OCI-LY7 (cell line): ENCODE data around the gene FEZ2. TPM values are rescaled to one million over a fixed set of nuclear protein-coding genes. Genes with fewer than 3 reads are reported as not detected.

Experiments used
- BruUV-seq: library from RNA; stranded (reverse); fragments of 400-500 nt; replicated peaks from 2 replicates; lab custom pipeline; 2021; lab: Mats Ljungman, UMichigan
- CTCF ChIA-PET: fragments of 300-600 bp; sonication (Branson Sonifier 250); formaldehyde crosslinking; loops from one replicate; lab custom pipeline; 2022; ENCODE audit warnings: antibody characterized with exemption; ENCODE audit not compliant: unreplicated experiment; lab: Charles Lee
- POLR2A ChIA-PET: fragments of 300-600 bp; sonication (Branson Sonifier 250); formaldehyde crosslinking; loops from one replicate; lab custom pipeline; 2022; ENCODE audit warnings: antibody characterized with exemption; lab: Charles Lee
- DNase-seq: peaks from one replicate; pipeline ENCODE4 v3.0.0-alpha.2; 2015; ENCODE audit warnings: low spot score
- H2AFZ ChIP-seq: fragments of 200-600 bp; sonication (generic), shearing (Covaris generic); 2 replicates; pipeline ENCODE4 v1.6.1; 2014; ENCODE audit warnings: mild to moderate bottlenecking, antibody characterized with exemption, low read length, moderate library complexity
- H3K27ac ChIP-seq: fragments of 200-600 bp; sonication (generic); 2 replicates; pipeline ENCODE4 v1.5.1; 2014; ENCODE audit warnings: mixed run types, low read depth, mild to moderate bottlenecking, moderate library complexity, low read length, inconsistent platforms; ENCODE audit not compliant: poor library complexity, severe bottlenecking
- H3K36me3 ChIP-seq: fragments of 200-600 bp; sonication (generic); 2 replicates; pipeline ENCODE4 v1.6.1; 2014; ENCODE audit warnings: mild to moderate bottlenecking, antibody characterized with exemption, low read length, moderate library complexity, mixed read lengths; ENCODE audit not compliant: insufficient read depth
- H3K4me1 ChIP-seq: fragments of 200-600 bp; sonication (generic); 2 replicates; pipeline ENCODE4 v1.5.1; 2014; ENCODE audit warnings: mild to moderate bottlenecking, low read length; ENCODE audit not compliant: insufficient read depth, poor library complexity, severe bottlenecking
- H3K4me2 ChIP-seq: fragments of 200-600 bp; sonication (generic); 2 replicates; pipeline ENCODE4 v1.6.1; 2014; ENCODE audit warnings: mild to moderate bottlenecking, low read length
- H3K4me3 ChIP-seq: fragments of 200-600 bp; sonication (generic); 2 replicates; pipeline ENCODE4 v1.5.1; 2014; ENCODE audit warnings: mild to moderate bottlenecking, low read depth, low read length; ENCODE audit not compliant: poor library complexity, severe bottlenecking
- H3K79me2 ChIP-seq: fragments of 200-600 bp; sonication (generic); 2 replicates; pipeline ENCODE4 v1.6.1; 2016; ENCODE audit warnings: low read depth, mild to moderate bottlenecking, low read length, moderate library complexity, mixed read lengths; ENCODE audit not compliant: insufficient read depth
- H3K9me2 ChIP-seq: fragments of 200-600 bp; sonication (generic); 2 replicates; pipeline ENCODE4 v1.6.1; 2016; ENCODE audit warnings: mild to moderate bottlenecking, low read length, mixed read lengths; ENCODE audit not compliant: insufficient read depth
- H3K9me3 ChIP-seq: fragments of 200-600 bp; sonication (generic); 2 replicates; pipeline ENCODE4 v1.6.1; 2014; ENCODE audit warnings: mild to moderate bottlenecking, mixed run types, low read length, mixed read lengths
- H4K20me1 ChIP-seq: fragments of 200-600 bp; sonication (generic); 2 replicates; pipeline ENCODE4 v1.6.1; 2014; ENCODE audit warnings: mild to moderate bottlenecking, antibody characterized with exemption, low read length, moderate library complexity, mixed read lengths; ENCODE audit not compliant: insufficient read depth
- CTCF ChIP-seq: fragments of 200-600 bp; sonication (generic); conservative IDR thresholded peaks from 2 replicates; pipeline ENCODE4 v1.5.1; 2014; ENCODE audit warnings: mild to moderate bottlenecking, antibody characterized with exemption, low read length, moderate library complexity, mixed read lengths
- EZH2phosphoT487 ChIP-seq: fragments of 200-600 bp; sonication (generic); IDR thresholded peaks from 2 replicates; pipeline ENCODE4 v1.6.1; 2018; ENCODE audit warnings: low read depth, borderline replicate concordance, mild to moderate bottlenecking, mixed run types, antibody characterized with exemption, low read length, moderate library complexity, mixed read lengths
- intact Hi-C: fragments of 100-400 bp; cut with micrococcal nuclease; formaldehyde crosslinking; loops from one replicate; pipeline ENCODE4 v1.10.0; 2022; ENCODE audit not compliant: unreplicated experiment
- total RNA-seq, 2 experiments: library from RNA; depleted of rRNA in 1 of 2; stranded (reverse); fragments of >200 nt in 1 of 2; shearing (Covaris generic) in 1 of 2; gene quantifications; 2 replicates each; pipeline ENCODE4 v1.2.3, GENCODE V29; 2014 to 2022

Gene FEZ2
- total RNA-seq, 2 experiments from 2014 or later: 17.1 to 23.2 TPM

DNA sequence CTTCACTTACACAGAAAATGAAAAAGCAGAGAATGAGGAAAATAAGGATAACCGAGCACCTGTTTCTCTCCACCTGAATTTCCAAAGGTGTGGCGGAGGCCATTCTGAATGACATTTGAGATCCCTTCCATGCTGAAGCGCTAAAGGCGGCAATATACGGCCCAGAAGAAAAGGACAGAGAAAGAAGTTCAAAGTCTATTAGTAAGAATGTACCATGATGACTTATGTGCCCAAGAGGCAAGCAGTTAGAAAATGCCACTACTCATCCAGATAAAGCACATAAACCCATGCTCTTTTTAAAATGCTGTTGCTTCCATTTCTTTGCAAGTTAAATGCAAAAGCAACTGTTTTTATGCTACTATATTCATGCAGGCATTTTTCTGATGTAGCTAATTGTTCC, 37.2 kb downstream of the FEZ2 start:
- H2AFZ ChIP-seq: no peak overlapping the region
- intact Hi-C loops: no loop called here
- H3K9me2 ChIP-seq: no peaks in the 10 kb centered on the region
- H3K4me1 ChIP-seq: no peaks in the 10 kb centered on the region
- H3K79me2 ChIP-seq: no peaks in the 10 kb centered on the region
- DNase-seq: no peak
- no peaks in the 10 kb centered on the region for H4K20me1 ChIP-seq
- H3K36me3 ChIP-seq: peaks cover 4% of the 10 kb centered on the region; the same call in 1 of the 2 replicates
- ChIA-PET POLR2A (interaction anchor here (1.9 kb wide), 1 partner anchor 9 kb away, joined by 7 read pairs; no protein-coding TSS in a partner anchor), CTCF (no interaction called here)
- H3K9me3 ChIP-seq: no peaks in the 10 kb centered on the region
- BruUV-seq: no TSS peak
- TF ChIP-seq CTCF: no peak
- no peak for TF ChIP-seq EZH2phosphoT487
- no peak overlapping the region for H3K4me3 ChIP-seq
- no peak overlapping the region for H3K27ac ChIP-seq
- no peak overlapping the region for H3K4me2 ChIP-seq

- no peak overlapping the region for H3K4me3 ChIP-seq
- H3K36me3 ChIP-seq: peaks cover 16% of the 10 kb centered on the region
- no peak overlapping the region for H3K4me2 ChIP-seq
- H3K27ac ChIP-seq: no peak overlapping the region
- intact Hi-C loops: no loop called here
- no peaks in the 10 kb centered on the region for H3K79me2 ChIP-seq
- H3K9me2 ChIP-seq: no peaks in the 10 kb centered on the region
- no TSS peak for BruUV-seq
- TF ChIP-seq EZH2phosphoT487 (no peak), CTCF (no peak)
- no peaks in the 10 kb centered on the region for H4K20me1 ChIP-seq
- ChIA-PET POLR2A (interaction anchor here (0.6 to 1.9 kb wide), 2 partner anchors 10 to 469 kb away, joined by 3 to 7 read pairs; no protein-coding TSS in a partner anchor), CTCF (no interaction called here)
- no peak overlapping the region for H2AFZ ChIP-seq
- no peak for DNase-seq
- no peaks in the 10 kb centered on the region for H3K9me3 ChIP-seq
- no peaks in the 10 kb centered on the region for H3K4me1 ChIP-seq
These were observed 38.6 kb downstream of the FEZ2 start for GRCh38 chr2:36559221-36559942.

DNA sequence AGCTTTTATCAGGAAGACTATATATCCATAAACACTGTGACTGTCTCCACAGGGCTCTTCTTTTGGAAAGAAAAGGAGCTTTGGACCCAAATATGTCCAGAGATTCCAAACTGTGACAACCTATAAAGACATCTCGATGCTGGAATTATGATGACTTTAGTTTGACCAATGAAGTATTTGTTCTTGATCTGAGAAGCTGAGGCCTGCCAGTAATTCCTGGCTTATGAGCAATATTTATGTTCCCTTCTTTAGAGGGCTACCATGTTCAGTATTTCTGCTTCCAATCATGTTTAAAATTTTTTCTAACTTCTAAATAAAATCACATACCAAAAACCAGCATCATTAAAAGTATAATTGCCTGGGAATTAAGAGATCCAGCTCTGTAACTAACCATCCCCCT, 41.1 kb downstream of the FEZ2 start:
- no peaks in the 10 kb centered on the region for H3K9me2 ChIP-seq
- H3K4me2 ChIP-seq: no peak overlapping the region
- TF ChIP-seq CTCF (no peak), EZH2phosphoT487 (no peak)
- no peak overlapping the region for H3K27ac ChIP-seq
- H3K4me3 ChIP-seq: no peak overlapping the region
- no peaks in the 10 kb centered on the region for H4K20me1 ChIP-seq
- BruUV-seq: no TSS peak
- peaks cover 32% of the 10 kb centered on the region for H3K36me3 ChIP-seq
- H3K9me3 ChIP-seq: no peaks in the 10 kb centered on the region
- H2AFZ ChIP-seq: no peak overlapping the region
- POLR2A ChIA-PET: interaction anchor here (1.5 to 2.1 kb wide), 2 partner anchors 10 to 13 kb away, joined by 3 to 5 read pairs; no protein-coding TSS in a partner anchor
- no peaks in the 10 kb centered on the region for H3K79me2 ChIP-seq
- CTCF ChIA-PET: no interaction called here
- no peak for DNase-seq
- intact Hi-C loops: no loop called here
- H3K4me1 ChIP-seq: no peaks in the 10 kb centered on the region
